Neural cell (in vitro differentiated cells): Measurements from ENCODE around the gene STXBP1.

Source experiments
- CTCF ChIP-seq: fragments of 450-650 bp; IDR thresholded peaks from 2 replicates; pipeline ENCODE4 v1.5.1; 2014; ENCODE audit warnings: antibody characterized with exemption, mild to moderate bottlenecking, moderate library complexity; ENCODE audit not compliant: poor library complexity, severe bottlenecking
- EP300 ChIP-seq: fragments of 450-650 bp; conservative IDR thresholded peaks from 2 replicates; pipeline ENCODE4 v1.6.1; 2014; ENCODE audit warnings: antibody characterized with exemption, mild to moderate bottlenecking, moderate library complexity; ENCODE audit not compliant: poor library complexity, severe bottlenecking
- EZH2 ChIP-seq: fragments of 200-600, 300-800 bp; shearing (Covaris generic), sonication (generic); IDR thresholded peaks from 2 replicates; pipeline ENCODE4 v1.6.1; 2014; ENCODE audit warnings: antibody characterized with exemption, low read length, borderline replicate concordance, mild to moderate bottlenecking; ENCODE audit not compliant: insufficient read depth, poor library complexity, severe bottlenecking
- MXI1 ChIP-seq: fragments of 450-650 bp; conservative IDR thresholded peaks from 2 replicates; pipeline ENCODE4 v1.6.1; 2014; ENCODE audit warnings: antibody characterized with exemption, mild to moderate bottlenecking; ENCODE audit not compliant: poor library complexity, severe bottlenecking
- RAD21 ChIP-seq: fragments of 450-650 bp; conservative IDR thresholded peaks from 2 replicates; pipeline ENCODE4 v1.6.1; 2014; ENCODE audit warnings: antibody characterized with exemption, mild to moderate bottlenecking, moderate library complexity
- REST ChIP-seq: IDR thresholded peaks from 2 replicates; pipeline ENCODE4 v1.6.1; 2012; ENCODE audit warnings: borderline replicate concordance
- SMC3 ChIP-seq: fragments of 450-650 bp; conservative IDR thresholded peaks from 2 replicates; pipeline ENCODE4 v1.6.1; 2014; ENCODE audit warnings: antibody characterized with exemption, mild to moderate bottlenecking, moderate library complexity; ENCODE audit not compliant: poor library complexity
- TAF1 ChIP-seq: IDR thresholded peaks from 2 replicates; pipeline ENCODE4 v1.6.1; 2012; ENCODE audit warnings: low read depth

- TF ChIP-seq CTCF: no peak
- no peak for TF ChIP-seq EZH2
- TF ChIP-seq RAD21: no peak
- TF ChIP-seq SMC3: no peak
- TF ChIP-seq MXI1: no peak
- TF ChIP-seq EP300: no peak
- TF ChIP-seq REST: no peak
- TF ChIP-seq TAF1: no peak
Observed at GRCh38 chr9:127627494-127627855, 15.4 kb downstream of the STXBP1 start.
